Astrocyte (in vitro differentiated cells and primary cell): ENCODE measurements around the gene C6orf89. TPM values are rescaled to one million over a fixed set of nuclear protein-coding genes. Genes with fewer than 3 reads are reported as not detected.

Source experiments
- DNase-seq: peaks from one replicate; pipeline ENCODE4 v3.0.0-alpha.2; 2010; ENCODE audit warnings: low read depth
- FAIRE-seq: peaks from 2 replicates; lab custom pipeline; 2011; peaks lifted over from hg19 to GRCh38; lab: Jason Lieb, UNC
- H2AFZ ChIP-seq: 2 replicates; pipeline ENCODE4 v1.6.0; 2012; ENCODE audit warnings: low read depth, low read length, inconsistent platforms
- H3K27ac ChIP-seq: 2 replicates; pipeline ENCODE4 v1.5.1; 2011; ENCODE audit warnings: low read depth, low read length, inconsistent platforms
- H3K27me3 ChIP-seq: 2 replicates; pipeline ENCODE4 v1.6.0; 2011; ENCODE audit warnings: low read length, inconsistent platforms; ENCODE audit not compliant: insufficient read depth
- H3K36me3 ChIP-seq: 2 replicates; pipeline ENCODE4 v1.5.1; 2011; ENCODE audit warnings: low read length, inconsistent platforms; ENCODE audit not compliant: insufficient read depth
- H3K4me1 ChIP-seq: 2 replicates; pipeline ENCODE4 v1.5.1; 2011; ENCODE audit warnings: low read length, inconsistent platforms; ENCODE audit not compliant: insufficient read depth
- H3K4me2 ChIP-seq: 2 replicates; pipeline ENCODE4 v1.6.0; 2012; ENCODE audit warnings: low read length, inconsistent platforms
- H3K4me3 ChIP-seq: 2 replicates; pipeline ENCODE4 v1.5.1; 2011; ENCODE audit warnings: low read depth, mild to moderate bottlenecking, low read length, inconsistent platforms; ENCODE audit not compliant: insufficient read depth
- H3K79me2 ChIP-seq: 2 replicates; pipeline ENCODE4 v1.6.0; 2012; ENCODE audit warnings: mild to moderate bottlenecking, low read length, inconsistent platforms; ENCODE audit not compliant: insufficient read depth
- H3K9ac ChIP-seq: 2 replicates; pipeline ENCODE4 v1.6.0; 2012; ENCODE audit warnings: mild to moderate bottlenecking, low read length, inconsistent platforms
- H3K9me3 ChIP-seq: 2 replicates; pipeline ENCODE4 v1.5.1; 2012; ENCODE audit warnings: low read depth, mild to moderate bottlenecking, low read length, inconsistent platforms; ENCODE audit not compliant: insufficient read depth
- H4K20me1 ChIP-seq: 2 replicates; pipeline ENCODE4 v1.6.0; 2012; ENCODE audit warnings: low read length, inconsistent platforms; ENCODE audit not compliant: insufficient read depth
- H3K27ac Mint-ChIP-seq: one replicate; pipeline ENCODE4 v1.8.0; 2021; ENCODE audit warnings: mild to moderate bottlenecking, mixed read lengths; ENCODE audit not compliant: unreplicated experiment
- H3K27me3 Mint-ChIP-seq: one replicate; pipeline ENCODE4 v1.8.0; 2021; ENCODE audit warnings: low read depth, mixed read lengths; ENCODE audit not compliant: unreplicated experiment
- H3K36me3 Mint-ChIP-seq: one replicate; pipeline ENCODE4 v1.8.0; 2021; ENCODE audit warnings: low read depth, mixed read lengths; ENCODE audit not compliant: unreplicated experiment
- H3K4me1 Mint-ChIP-seq: one replicate; pipeline ENCODE4 v1.8.0; 2021; ENCODE audit warnings: low read depth, mixed read lengths; ENCODE audit not compliant: unreplicated experiment
- H3K4me3 Mint-ChIP-seq: one replicate; pipeline ENCODE4 v1.8.0; 2021; ENCODE audit warnings: mild to moderate bottlenecking, moderate library complexity, mixed read lengths; ENCODE audit not compliant: unreplicated experiment
- H3K9me3 Mint-ChIP-seq: one replicate; pipeline ENCODE4 v1.8.0; 2021; ENCODE audit warnings: mild to moderate bottlenecking, mixed read lengths; ENCODE audit not compliant: unreplicated experiment
- CTCF ChIP-seq: IDR thresholded peaks from 2 replicates; pipeline ENCODE4 v1.5.1; 2011; ENCODE audit warnings: low read depth, mild to moderate bottlenecking, inconsistent platforms, low read length, moderate library complexity; ENCODE audit not compliant: insufficient read depth
- EZH2 ChIP-seq: IDR thresholded peaks from 2 replicates; pipeline ENCODE4 v1.6.1; 2012; ENCODE audit warnings: mild to moderate bottlenecking, low read length, inconsistent platforms; ENCODE audit not compliant: insufficient read depth
- total RNA-seq: library from RNA; stranded (reverse); gene quantifications from 2 replicates; pipeline ENCODE4 v1.2.1, GENCODE V29; 2021

C6orf89 gene
- total RNA-seq, 1 donor from 2014 or later = 37.8 TPM

GRCh38 chr6:36976007-36976264 is 90.2 kb downstream of the C6orf89 start:
- peaks cover 3% of the 10 kb centered on the region for H3K4me1 ChIP-seq
- H3K4me1 Mint-ChIP-seq = peaks cover 21% of the 10 kb centered on the region
- no peak overlapping the region for H3K27ac ChIP-seq
- DNase-seq (no peak), FAIRE-seq (no peak)
- H2AFZ ChIP-seq = no peak overlapping the region
- H3K36me3 ChIP-seq = peaks cover 74% of the 10 kb centered on the region
- no peaks in the 10 kb centered on the region for H3K9me3 Mint-ChIP-seq
- H3K4me3 ChIP-seq = no peak overlapping the region
- H3K4me3 Mint-ChIP-seq = no peak overlapping the region
- TF ChIP-seq CTCF (no peak), EZH2 (no peak)
- H3K27ac Mint-ChIP-seq = no peak overlapping the region
- H3K4me2 ChIP-seq = no peak overlapping the region
- no peaks in the 10 kb centered on the region for H3K9me3 ChIP-seq
- H3K27me3 Mint-ChIP-seq = no peaks in the 10 kb centered on the region
- no peaks in the 10 kb centered on the region for H3K27me3 ChIP-seq
- peaks cover 89% of the 10 kb centered on the region for H4K20me1 ChIP-seq
- no peak overlapping the region for H3K9ac ChIP-seq
- peaks cover 42% of the 10 kb centered on the region for H3K79me2 ChIP-seq
- H3K36me3 Mint-ChIP-seq = peaks cover 18% of the 10 kb centered on the region

- FAIRE-seq (no peak), DNase-seq (no peak)
- TF ChIP-seq CTCF (no peak), EZH2 (no peak)
- Histone ChIP-seq H3K9ac (no peak overlapping the region), H3K27ac (no peak overlapping the region), H3K4me1 (peaks cover 4% of the 10 kb centered on the region), H3K9me3 (no peaks in the 10 kb centered on the region), H3K4me2 (no peak overlapping the region), H3K4me3 (no peak overlapping the region), H2AFZ (no peak overlapping the region), H3K79me2 (peaks cover 48% of the 10 kb centered on the region), H4K20me1 (peaks cover 91% of the 10 kb centered on the region), H3K27me3 (no peaks in the 10 kb centered on the region), H3K36me3 (peaks cover 71% of the 10 kb centered on the region)
- peaks cover 18% of the 10 kb centered on the region for H3K36me3 Mint-ChIP-seq
- no peaks in the 10 kb centered on the region for H3K27me3 Mint-ChIP-seq
- H3K4me3 Mint-ChIP-seq = no peak overlapping the region
- H3K4me1 Mint-ChIP-seq = peaks cover 27% of the 10 kb centered on the region
- no peaks in the 10 kb centered on the region for H3K9me3 Mint-ChIP-seq
- no peak overlapping the region for H3K27ac Mint-ChIP-seq
These were observed 90.8 kb downstream of the C6orf89 start for GRCh38 chr6:36976509-36976908.

- no peaks in the 10 kb centered on the region for H3K9me3 Mint-ChIP-seq
- H3K4me1 Mint-ChIP-seq = peaks cover 28% of the 10 kb centered on the region
- H3K27me3 Mint-ChIP-seq = no peaks in the 10 kb centered on the region
- no peak for TF ChIP-seq EZH2
- TF ChIP-seq CTCF = no peak
- DNase-seq (no peak), FAIRE-seq (no peak)
- Histone ChIP-seq H3K27me3 (no peaks in the 10 kb centered on the region), H3K4me2 (no peak overlapping the region), H3K4me3 (no peak overlapping the region), H3K27ac (no peak overlapping the region), H4K20me1 (peaks cover 92% of the 10 kb centered on the region), H3K36me3 (peaks cover 69% of the 10 kb centered on the region), H3K4me1 (peaks cover 4% of the 10 kb centered on the region), H3K9me3 (no peaks in the 10 kb centered on the region), H2AFZ (no peak overlapping the region), H3K79me2 (peaks cover 52% of the 10 kb centered on the region), H3K9ac (no peak overlapping the region)
- H3K27ac Mint-ChIP-seq = no peak overlapping the region
- peaks cover 16% of the 10 kb centered on the region for H3K36me3 Mint-ChIP-seq
- no peak overlapping the region for H3K4me3 Mint-ChIP-seq
These were observed 91.2 kb downstream of the C6orf89 start for GRCh38 chr6:36976931-36977330.
